LNCAP (cell line): ENCODE results near the gene UBE2E3.

Experiments used
- TF ChIP-seq, protein P1 (sequence below): fragments of 450-650 bp; IDR thresholded peaks from 2 replicates; pipeline ENCODE4 v1.5.1; 2017; ENCODE audit warnings: mild to moderate bottlenecking

UBE2E3 gene

DNA sequence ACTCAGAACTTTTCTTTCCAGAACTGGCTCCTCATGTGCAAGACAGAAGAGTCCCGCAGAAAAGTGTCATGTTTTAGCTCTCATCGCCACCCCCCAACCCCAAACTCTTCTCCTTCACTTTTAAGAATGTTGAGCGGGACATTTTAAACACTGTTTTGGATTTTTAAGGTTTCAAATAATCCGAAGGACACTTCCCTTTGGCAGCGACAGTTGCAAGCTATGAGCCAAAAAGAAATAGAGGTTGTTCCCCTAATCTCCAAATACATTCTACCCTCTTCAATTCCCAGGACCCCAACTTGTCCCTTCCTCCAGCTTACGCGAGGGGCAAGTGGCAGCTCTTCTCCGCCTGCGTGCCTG, 678 bp upstream of the UBE2E3 start:
- TF ChIP-seq, protein P1, sequence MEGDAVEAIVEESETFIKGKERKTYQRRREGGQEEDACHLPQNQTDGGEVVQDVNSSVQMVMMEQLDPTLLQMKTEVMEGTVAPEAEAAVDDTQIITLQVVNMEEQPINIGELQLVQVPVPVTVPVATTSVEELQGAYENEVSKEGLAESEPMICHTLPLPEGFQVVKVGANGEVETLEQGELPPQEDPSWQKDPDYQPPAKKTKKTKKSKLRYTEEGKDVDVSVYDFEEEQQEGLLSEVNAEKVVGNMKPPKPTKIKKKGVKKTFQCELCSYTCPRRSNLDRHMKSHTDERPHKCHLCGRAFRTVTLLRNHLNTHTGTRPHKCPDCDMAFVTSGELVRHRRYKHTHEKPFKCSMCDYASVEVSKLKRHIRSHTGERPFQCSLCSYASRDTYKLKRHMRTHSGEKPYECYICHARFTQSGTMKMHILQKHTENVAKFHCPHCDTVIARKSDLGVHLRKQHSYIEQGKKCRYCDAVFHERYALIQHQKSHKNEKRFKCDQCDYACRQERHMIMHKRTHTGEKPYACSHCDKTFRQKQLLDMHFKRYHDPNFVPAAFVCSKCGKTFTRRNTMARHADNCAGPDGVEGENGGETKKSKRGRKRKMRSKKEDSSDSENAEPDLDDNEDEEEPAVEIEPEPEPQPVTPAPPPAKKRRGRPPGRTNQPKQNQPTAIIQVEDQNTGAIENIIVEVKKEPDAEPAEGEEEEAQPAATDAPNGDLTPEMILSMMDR: no peak

DNA sequence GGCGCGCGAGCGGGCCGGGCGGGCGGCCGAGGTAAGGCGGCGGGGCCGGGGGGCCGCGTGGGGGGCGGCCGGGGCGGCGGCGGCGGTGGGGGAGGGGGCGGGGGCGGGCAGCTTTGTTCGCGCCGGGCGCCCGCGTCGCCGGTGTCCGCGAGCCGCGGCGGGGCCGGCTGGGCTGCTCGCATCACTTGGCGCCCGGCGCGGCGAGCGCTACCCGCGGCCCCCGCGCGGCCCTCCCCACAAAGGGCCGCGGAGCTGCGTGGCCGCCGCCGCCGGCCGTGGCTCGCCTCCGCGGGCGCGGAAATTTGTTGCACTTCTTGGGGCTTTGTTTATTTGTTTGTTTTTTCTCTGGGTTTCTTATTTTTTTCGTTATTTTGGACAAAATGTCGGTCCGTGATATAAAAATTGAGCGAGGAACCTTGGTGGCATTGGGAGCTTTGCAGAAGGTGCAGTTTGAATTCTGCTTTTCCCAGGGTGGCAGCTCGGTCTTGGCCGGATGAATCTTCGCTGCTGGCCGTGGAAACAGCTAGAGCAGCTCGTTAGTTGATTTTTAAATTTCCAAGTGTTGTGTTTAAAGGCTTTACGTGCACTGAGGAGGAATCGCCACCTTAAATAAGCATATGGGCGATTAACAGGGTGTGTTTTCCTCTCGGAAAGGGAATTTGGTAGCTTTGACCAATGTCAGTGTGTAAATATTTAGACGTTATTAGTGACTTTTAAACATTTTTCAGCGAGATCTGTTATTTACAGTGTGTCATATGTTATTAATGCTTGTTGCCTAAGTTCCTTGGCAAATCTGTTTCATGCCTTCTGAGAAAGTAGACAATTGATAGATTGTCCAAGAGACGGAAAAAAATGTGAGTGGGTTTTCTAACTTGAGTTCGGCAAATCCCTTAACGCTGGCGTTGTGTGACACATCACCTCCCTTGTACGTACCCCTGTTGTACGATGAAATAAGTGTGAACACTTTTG, 822 bp downstream of the UBE2E3 start:
- TF ChIP-seq, protein P1: no peak

DNA sequence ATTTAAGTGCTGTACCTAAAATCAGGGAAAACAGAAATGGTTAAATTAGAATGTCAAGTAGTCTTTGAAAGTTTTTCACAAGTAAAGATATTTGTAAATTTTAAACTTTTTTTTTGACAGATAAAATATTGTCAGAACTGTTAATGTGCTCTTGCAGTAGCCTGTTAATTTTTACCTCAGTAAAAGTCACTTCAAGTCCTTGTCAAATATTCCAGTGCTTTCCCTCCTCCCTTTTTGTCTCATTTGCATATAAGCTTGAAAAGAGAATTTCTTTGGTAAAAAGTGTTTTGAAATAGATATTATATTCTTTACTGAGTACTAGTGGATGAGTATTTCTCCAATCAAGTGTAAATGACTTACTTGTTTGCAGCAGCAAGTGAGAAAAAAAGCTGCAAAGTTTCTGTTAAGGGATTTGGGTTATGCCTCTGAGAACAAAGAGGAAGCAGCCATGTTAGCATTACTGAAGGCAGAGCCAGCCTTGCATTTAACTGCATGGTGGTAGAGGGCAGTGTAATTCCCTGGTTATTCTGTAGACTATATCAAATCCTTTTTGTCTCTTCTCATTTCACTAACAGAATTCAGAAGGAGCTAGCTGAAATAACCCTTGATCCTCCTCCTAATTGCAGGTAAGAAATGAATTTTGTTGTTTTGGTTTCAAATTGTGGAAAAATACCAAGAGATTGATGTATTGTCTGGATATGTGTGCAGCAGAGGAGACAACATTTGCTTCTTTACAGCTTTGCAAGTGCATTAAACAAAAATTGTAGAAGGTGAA, 3.2 kb downstream of the UBE2E3 start:
- TF ChIP-seq, protein P1: peak; percentile 40; the same call in 1 of the 2 replicates

DNA sequence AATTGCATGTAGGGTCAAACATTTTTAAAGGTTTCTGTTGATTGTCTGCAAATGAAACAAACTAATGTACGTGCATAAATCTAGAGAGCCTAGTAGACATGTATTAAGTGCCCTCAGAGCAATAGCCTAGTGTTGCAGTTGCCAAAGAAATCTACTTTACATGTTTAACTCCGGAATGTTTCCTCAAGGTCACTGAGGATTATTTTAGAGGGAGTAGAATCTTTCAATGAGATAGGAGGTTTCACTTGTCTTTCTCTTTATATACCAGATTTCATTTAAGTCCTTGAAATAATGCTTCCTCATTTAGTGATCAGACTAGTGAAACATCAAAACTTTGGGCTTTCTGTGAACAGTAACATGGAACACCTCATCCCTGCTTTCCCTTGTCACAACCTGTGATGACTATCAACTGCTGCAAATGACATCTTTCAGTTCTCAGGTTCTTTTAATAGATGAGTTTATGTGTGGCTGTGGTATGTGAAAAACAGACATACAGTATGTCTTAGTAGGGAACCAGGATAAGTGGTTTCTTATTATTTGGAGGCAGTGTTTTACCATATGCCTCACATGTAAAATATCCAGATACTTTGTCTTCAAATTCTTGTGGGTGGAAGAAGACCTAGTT, 5.5 kb downstream of the UBE2E3 start:
- TF ChIP-seq, protein P1: no peak

DNA sequence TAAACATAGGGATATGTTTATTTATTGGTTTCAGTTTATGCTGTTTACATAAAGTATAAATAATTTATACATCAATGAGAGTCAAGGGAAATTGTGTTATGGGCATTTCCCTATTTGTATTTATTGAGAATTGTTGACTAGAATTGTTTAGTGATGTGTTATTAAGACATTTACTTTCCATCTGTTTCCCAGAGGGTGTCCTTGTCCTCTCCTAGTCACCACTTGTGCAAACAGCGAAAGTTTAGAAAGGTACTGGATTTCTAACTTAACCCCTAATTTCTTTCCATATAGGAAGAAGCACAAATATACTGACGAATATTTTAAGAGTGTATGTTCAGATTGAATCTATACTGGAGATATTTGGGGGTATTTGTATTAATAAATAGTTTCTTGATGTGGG, 6.7 kb downstream of the UBE2E3 start:
- TF ChIP-seq, protein P1: no peak

DNA sequence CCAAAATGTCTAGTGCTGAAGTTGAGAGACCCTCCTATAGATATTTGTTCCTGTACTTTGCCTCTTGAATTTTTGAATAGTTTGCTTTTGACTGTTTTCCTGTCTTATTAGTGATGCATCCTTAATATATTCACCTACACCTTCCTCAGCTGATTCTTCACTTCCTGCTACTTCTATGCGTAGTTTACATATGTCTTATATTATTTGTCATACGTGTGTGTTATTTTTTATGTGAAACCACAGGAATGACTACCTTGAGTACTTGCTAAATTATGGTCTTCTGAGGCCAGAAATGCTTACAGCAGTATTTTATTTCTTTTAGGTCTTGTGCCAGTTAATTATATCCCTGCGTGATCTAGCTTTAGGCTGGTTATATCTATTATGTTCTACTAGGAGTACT, 9.9 kb downstream of the UBE2E3 start:
- TF ChIP-seq, protein P1: no peak

DNA sequence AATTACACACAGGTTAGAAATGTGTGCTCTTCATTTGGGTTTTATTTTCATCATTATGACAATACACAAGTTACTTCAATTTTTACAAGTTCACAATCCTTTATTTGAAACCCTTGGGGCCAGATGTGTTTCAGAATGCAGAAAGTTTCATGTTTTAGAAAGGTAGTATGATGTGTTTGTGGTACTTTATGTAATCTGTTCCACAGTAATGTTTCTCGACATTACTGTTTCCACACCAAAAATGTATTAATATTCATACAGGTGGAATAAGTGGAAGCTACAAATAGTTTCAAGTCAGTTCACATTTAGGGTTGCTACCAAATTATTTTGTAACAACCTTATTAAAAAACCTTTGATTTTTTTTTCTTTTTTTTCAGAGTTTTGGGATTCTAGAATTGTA, 10.4 kb downstream of the UBE2E3 start:
- TF ChIP-seq, protein P1: no peak
